GM12878 (cell line): ENCODE data around the gene ATP4A.

Experiments
- FOXK2 ChIP-seq: fragments of 450-650 bp; IDR thresholded peaks from 2 replicates; pipeline ENCODE4 v1.6.1; 2017; ENCODE audit warnings: mild to moderate bottlenecking, moderate library complexity
- HDAC2 ChIP-seq: fragments of 200-600 bp; sonication (generic); IDR thresholded peaks from 2 replicates; pipeline ENCODE4 v1.6.1; 2017
- POLR2A ChIP-seq: IDR thresholded peaks from 2 replicates; pipeline ENCODE4 v1.6.1; 2011; ENCODE audit warnings: low read depth, mild to moderate bottlenecking, low read length
- POLR2AphosphoS5 ChIP-seq: IDR thresholded peaks from 2 replicates; pipeline ENCODE4 v1.6.1; 2011; ENCODE audit warnings: mild to moderate bottlenecking, low read length, inconsistent platforms
- RCOR1 ChIP-seq: conservative IDR thresholded peaks from 2 replicates; pipeline ENCODE4 v1.6.1; 2012; ENCODE audit warnings: low read depth, low read length, improper control_type of control experiment
- SIX5 ChIP-seq: IDR thresholded peaks from 2 replicates; pipeline ENCODE4 v1.6.1; 2011; ENCODE audit warnings: mild to moderate bottlenecking, low read depth, low read length, moderate library complexity; ENCODE audit not compliant: severe bottlenecking
- SREBF2 ChIP-seq: IDR thresholded peaks from 2 replicates; pipeline ENCODE4 v1.6.1; 2012; ENCODE audit warnings: mild to moderate bottlenecking, low read length
- TARDBP ChIP-seq: IDR thresholded peaks from 2 replicates; pipeline ENCODE4 v1.6.1; 2016; ENCODE audit warnings: borderline replicate concordance
- TF ChIP-seq, protein P1 (sequence below): IDR thresholded peaks from 2 replicates; pipeline ENCODE4 v1.6.1; 2012; ENCODE audit warnings: low read length, inconsistent platforms
- TF ChIP-seq, protein P2 (sequence below): fragments of 450-650 bp; conservative IDR thresholded peaks from 2 replicates; pipeline ENCODE4 v1.6.1; 2017; ENCODE audit warnings: mild to moderate bottlenecking, moderate library complexity

DNA sequence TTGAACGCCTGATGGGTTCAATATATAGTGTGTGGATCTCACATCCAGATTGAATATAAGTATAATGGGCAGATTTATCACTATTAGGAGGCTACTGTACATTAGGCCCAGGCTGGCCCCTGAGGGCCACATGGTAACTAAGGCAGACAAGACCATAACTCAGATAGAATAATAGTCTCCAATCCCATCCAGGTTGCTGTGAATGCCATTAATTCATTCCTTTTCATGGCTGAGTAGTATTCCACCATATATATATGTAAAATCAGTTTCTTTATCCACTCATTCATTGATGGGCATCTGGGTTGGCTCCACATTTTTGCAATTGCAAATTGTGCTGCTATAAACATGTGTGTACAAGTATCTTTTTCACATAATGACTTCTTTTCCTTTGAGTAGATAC lies 14.5 kb upstream of the ATP4A start:
- TF ChIP-seq POLR2AphosphoS5, result no peak
- no peak for TF ChIP-seq POLR2A
- no peak for TF ChIP-seq HDAC2
- TF ChIP-seq SIX5, result no peak
- TF ChIP-seq FOXK2, result no peak
- TF ChIP-seq, protein P1, sequence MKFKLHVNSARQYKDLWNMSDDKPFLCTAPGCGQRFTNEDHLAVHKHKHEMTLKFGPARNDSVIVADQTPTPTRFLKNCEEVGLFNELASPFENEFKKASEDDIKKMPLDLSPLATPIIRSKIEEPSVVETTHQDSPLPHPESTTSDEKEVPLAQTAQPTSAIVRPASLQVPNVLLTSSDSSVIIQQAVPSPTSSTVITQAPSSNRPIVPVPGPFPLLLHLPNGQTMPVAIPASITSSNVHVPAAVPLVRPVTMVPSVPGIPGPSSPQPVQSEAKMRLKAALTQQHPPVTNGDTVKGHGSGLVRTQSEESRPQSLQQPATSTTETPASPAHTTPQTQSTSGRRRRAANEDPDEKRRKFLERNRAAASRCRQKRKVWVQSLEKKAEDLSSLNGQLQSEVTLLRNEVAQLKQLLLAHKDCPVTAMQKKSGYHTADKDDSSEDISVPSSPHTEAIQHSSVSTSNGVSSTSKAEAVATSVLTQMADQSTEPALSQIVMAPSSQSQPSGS, result no peak
- no peak for TF ChIP-seq RCOR1
- TF ChIP-seq, protein P2, sequence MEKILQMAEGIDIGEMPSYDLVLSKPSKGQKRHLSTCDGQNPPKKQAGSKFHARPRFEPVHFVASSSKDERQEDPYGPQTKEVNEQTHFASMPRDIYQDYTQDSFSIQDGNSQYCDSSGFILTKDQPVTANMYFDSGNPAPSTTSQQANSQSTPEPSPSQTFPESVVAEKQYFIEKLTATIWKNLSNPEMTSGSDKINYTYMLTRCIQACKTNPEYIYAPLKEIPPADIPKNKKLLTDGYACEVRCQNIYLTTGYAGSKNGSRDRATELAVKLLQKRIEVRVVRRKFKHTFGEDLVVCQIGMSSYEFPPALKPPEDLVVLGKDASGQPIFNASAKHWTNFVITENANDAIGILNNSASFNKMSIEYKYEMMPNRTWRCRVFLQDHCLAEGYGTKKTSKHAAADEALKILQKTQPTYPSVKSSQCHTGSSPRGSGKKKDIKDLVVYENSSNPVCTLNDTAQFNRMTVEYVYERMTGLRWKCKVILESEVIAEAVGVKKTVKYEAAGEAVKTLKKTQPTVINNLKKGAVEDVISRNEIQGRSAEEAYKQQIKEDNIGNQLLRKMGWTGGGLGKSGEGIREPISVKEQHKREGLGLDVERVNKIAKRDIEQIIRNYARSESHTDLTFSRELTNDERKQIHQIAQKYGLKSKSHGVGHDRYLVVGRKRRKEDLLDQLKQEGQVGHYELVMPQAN, result no peak
- no peak for TF ChIP-seq TARDBP
- TF ChIP-seq SREBF2, result no peak
